HEK293T (cell line): ENCODE results near the gene CCDC14.

ENCODE experiments used
- ARNT ChIP-seq: fragments of 450-650 bp; IDR thresholded peaks from 2 replicates; pipeline ENCODE4 v1.6.1; 2017; ENCODE audit warnings: mild to moderate bottlenecking
- BHLHE40 ChIP-seq: fragments of 450-650 bp; IDR thresholded peaks from 2 replicates; pipeline ENCODE4 v1.6.1; 2016; ENCODE audit warnings: mild to moderate bottlenecking, moderate library complexity, borderline replicate concordance
- ELF4 ChIP-seq: fragments of 450-650 bp; IDR thresholded peaks from 2 replicates; pipeline ENCODE4 v1.6.1; 2017; ENCODE audit warnings: antibody characterized with exemption
- FOXA1 ChIP-seq: fragments of 450-650 bp; IDR thresholded peaks from 2 replicates; pipeline ENCODE4 v1.6.1; 2016; ENCODE audit warnings: mild to moderate bottlenecking
- FOXK2 ChIP-seq: fragments of 450-650 bp; IDR thresholded peaks from 2 replicates; pipeline ENCODE4 v1.6.1; 2016; ENCODE audit warnings: mild to moderate bottlenecking
- FOXM1 ChIP-seq: fragments of 450-650 bp; IDR thresholded peaks from 2 replicates; pipeline ENCODE4 v1.6.1; 2017; ENCODE audit warnings: mild to moderate bottlenecking, borderline replicate concordance
- HDGF ChIP-seq: fragments of 450-650 bp; IDR thresholded peaks from 2 replicates; pipeline ENCODE4 v1.6.1; 2017; ENCODE audit warnings: antibody characterized with exemption, borderline replicate concordance
- L3MBTL2 ChIP-seq: fragments of 450-650 bp; conservative IDR thresholded peaks from 2 replicates; pipeline ENCODE4 v1.6.1; 2016; ENCODE audit warnings: mild to moderate bottlenecking
- NFRKB ChIP-seq: fragments of 450-650 bp; IDR thresholded peaks from 2 replicates; pipeline ENCODE4 v1.6.1; 2016; ENCODE audit warnings: mild to moderate bottlenecking, moderate library complexity
- PKNOX1 ChIP-seq: fragments of 450-650 bp; IDR thresholded peaks from 2 replicates; pipeline ENCODE4 v1.6.1; 2016
- SP1 ChIP-seq: fragments of 450-650 bp; IDR thresholded peaks from 2 replicates; pipeline ENCODE4 v1.6.1; 2017
- SUZ12 ChIP-seq: fragments of 450-650 bp; IDR thresholded peaks from 2 replicates; pipeline ENCODE4 v1.6.1; 2016; ENCODE audit warnings: mild to moderate bottlenecking
- ZNF384 ChIP-seq: fragments of 450-650 bp; IDR thresholded peaks from 2 replicates; pipeline ENCODE4 v1.6.1; 2016

- TF ChIP-seq FOXK2 (no peak), L3MBTL2 (no peak), SUZ12 (no peak), ARNT (no peak), NFRKB (no peak), HDGF (no peak), SP1 (no peak), ELF4 (no peak), FOXA1 (no peak), BHLHE40 (no peak), ZNF384 (no peak), FOXM1 (no peak), PKNOX1 (no peak)
Observed at GRCh38 chr3:124007186-124007585, 46.2 kb upstream of the CCDC14 start.
